ENCODE data around the gene SERPINA9. TPM values are rescaled to one million over a fixed set of nuclear protein-coding genes. Genes with fewer than 3 reads are reported as not detected.

The SERPINA9 gene
- total and polyA plus RNA-seq, 2 of the 8 experiments (the other 6 are each of a cell fraction or from before 2014, with no cell fraction given): not detected

DNA sequence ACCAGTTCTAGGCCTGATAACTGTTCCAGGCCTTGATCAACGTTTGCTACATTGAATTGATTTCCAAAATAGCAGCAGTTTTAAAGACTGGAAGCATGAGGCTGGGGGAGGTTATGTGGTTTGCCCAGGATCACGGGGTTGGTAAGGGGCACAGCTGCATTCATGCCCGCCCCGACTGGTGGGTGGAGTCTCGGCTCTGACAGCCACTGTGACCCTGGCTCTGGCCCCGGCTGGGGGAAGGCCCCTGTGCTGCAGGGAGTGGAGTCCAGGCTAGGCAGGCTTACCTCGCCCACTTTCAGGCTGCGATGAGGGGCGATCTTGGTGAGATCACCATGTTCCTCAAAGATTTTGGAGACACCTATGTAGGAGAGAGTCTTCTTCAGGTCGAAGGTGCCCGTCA, 13.3 kb upstream of the SERPINA9 start:
- no peak overlapping the region for H2BK15ac ChIP-seq (ENCODE audit: low read length)
- no peak overlapping the region for H3K14ac ChIP-seq (ENCODE audit: insufficient read length)
- TF ChIP-seq TAF7 (optimal IDR thresholded peaks at IDR 0.05; ENCODE audit: borderline replicate concordance, low read depth, low read length) (no peak), RXRA (IDR thresholded peaks at IDR 0.05; ENCODE audit: insufficient read depth, low read depth, low read length) (no peak), CREB1 (IDR thresholded peaks at IDR 0.05) (no peak), CTBP2 (IDR thresholded peaks at IDR 0.05; ENCODE audit: borderline replicate concordance, insufficient read depth, insufficient read length, low read length) (no peak), NANOG (IDR thresholded peaks at IDR 0.05; ENCODE audit: insufficient read depth, low read depth, low read length, poor library complexity, severe bottlenecking) (no peak), BCL11A (IDR thresholded peaks at IDR 0.05; ENCODE audit: low read depth in 2 of 2, low read length in 2 of 2) (no peak), CHD2 (IDR thresholded peaks at IDR 0.05; ENCODE audit: low read length) (no peak), NRF1 (IDR thresholded peaks at IDR 0.05; ENCODE audit: low read depth, low read length) (no peak), POLR2A (IDR thresholded peaks at IDR 0.05; ENCODE audit: control extremely low read depth in 1 of 2, low read depth in 2 of 2, low read length in 2 of 2) (no peak), ASH2L (IDR thresholded peaks at IDR 0.05; ENCODE audit: low read length) (no peak), SIX5 (IDR thresholded peaks at IDR 0.05; ENCODE audit: low read depth, low read length) (no peak), HDAC2 (IDR thresholded peaks at IDR 0.05; ENCODE audit: borderline replicate concordance in 1 of 2, low read depth in 2 of 2, low read length in 2 of 2) (no peak), HDAC6 (IDR thresholded peaks at IDR 0.05; ENCODE audit: low read depth, low read length) (no peak), SRF (IDR thresholded peaks at IDR 0.05; ENCODE audit: low read depth, low read length) (no peak)
- ChIA-PET POLR2A (ENCODE audit: partially characterized antibody) (no interaction called here), CTCF (ENCODE audit: partially characterized antibody) (interaction anchor here (1.8 to 5.1 kb wide), 2 partner anchors 9 to 51 kb away, joined by 4 to 56 read pairs; no protein-coding TSS in a partner anchor)
- no peak overlapping the region for H2BK120ac ChIP-seq (replicated peaks; ENCODE audit: low read depth, low read length)
- H3K4ac ChIP-seq (replicated peaks; ENCODE audit: insufficient read length, low read depth, low read length): no peak overlapping the region
- no peak overlapping the region for H4K8ac ChIP-seq (ENCODE audit: extremely low read depth, insufficient read depth, low read length)
- H4K91ac ChIP-seq (replicated peaks; ENCODE audit: insufficient read length, low read length): no peak overlapping the region
- no peaks in the 10 kb centered on the region for H3K9me3 ChIP-seq (ENCODE audit: insufficient read depth in 2 of 2, low read depth in 1 of 2, low read length in 1 of 2)
- no peaks in the 10 kb centered on the region for H3K36me3 ChIP-seq (ENCODE audit: control insufficient read depth in 2 of 4, insufficient read depth in 4 of 4, low read length in 3 of 4)
- H2BK20ac ChIP-seq (ENCODE audit: low read length): no peak overlapping the region
- H2BK12ac ChIP-seq (ENCODE audit: low read depth, low read length): no peak overlapping the region
- H3K9ac ChIP-seq (replicated peaks in 1 of 4; ENCODE audit: extremely low read depth in 1 of 4, low read depth in 3 of 4, low read length in 3 of 4): no peak overlapping the region
- no peak overlapping the region for H2AK5ac ChIP-seq (ENCODE audit: low read depth, low read length)
- no peak overlapping the region for H3K4me2 ChIP-seq (ENCODE audit: insufficient read depth in 1 of 2, low read depth in 2 of 2, low read length in 2 of 2)
- peaks cover 0 to 14% (median 11%) of the 10 kb centered on the region in 4 experiments; a peak in 6 of 7 replicates for H3K4me1 ChIP-seq (replicated peaks in 1 of 4; ENCODE audit: control insufficient read depth in 3 of 4, insufficient read depth in 4 of 4, low read length in 3 of 4)
- H3K79me1 ChIP-seq (ENCODE audit: low read depth, low read length): no peaks in the 10 kb centered on the region
- 90% methylated on average over 11 of the region's 11 CpGs; no CpG with 5 or more reads in 1 of the 2 experiments for WGBS, 2 experiments (ENCODE audit: extremely low coverage in 1 of 2, insufficient coverage in 1 of 2, insufficient read length in 1 of 2, insufficient replicate concordance in 2 of 2, low coverage in 1 of 2, low lambda C conversion rate in 2 of 2, missing lambda C conversion rate in 1 of 2)
- no peak overlapping the region for H3K56ac ChIP-seq (replicated peaks; ENCODE audit: insufficient read length, low read depth, low read length)
- H2AFZ ChIP-seq (ENCODE audit: low read length): no peak overlapping the region
- no peaks in the 10 kb centered on the region for H4K20me1 ChIP-seq (replicated peaks in 1 of 2; ENCODE audit: control insufficient read depth in 1 of 2, insufficient read depth in 2 of 2, low read length in 2 of 2)
- no peaks in the 10 kb centered on the region for H3K79me2 ChIP-seq (ENCODE audit: control insufficient read depth in 1 of 2, insufficient read depth in 2 of 2, low read length in 2 of 2)
- no peak overlapping the region for H2BK5ac ChIP-seq (ENCODE audit: low read depth, low read length)
- no peak overlapping the region for H3K23ac ChIP-seq (ENCODE audit: insufficient read length)
- no peak for DNase-seq (ENCODE audit: low read depth in 1 of 2, low spot score in 2 of 2)
- peaks cover 3% of the 10 kb centered on the region; the same call in 1 of the 2 replicates for H3K23me2 ChIP-seq (ENCODE audit: low read depth, low read length)
- no peak overlapping the region for H3K18ac ChIP-seq (ENCODE audit: extremely low read depth, low read length)
- no peak overlapping the region for H4K5ac ChIP-seq (ENCODE audit: insufficient read length, low read depth, low read length)
- no peak for FAIRE-seq
- no peaks in the 10 kb centered on the region for H3K27me3 ChIP-seq (replicated peaks in 1 of 4; ENCODE audit: control insufficient read depth in 3 of 4, extremely low read depth in 1 of 4, insufficient read depth in 3 of 4, low read length in 3 of 4)
- H3K27ac ChIP-seq (ENCODE audit: low read depth, low read length): no peak overlapping the region
- no peak overlapping the region for H3K4me3 ChIP-seq (ENCODE audit: extremely low read depth in 1 of 4, insufficient read depth in 2 of 4, low read depth in 3 of 4, low read length in 4 of 4)

All from H1 (cell line).